ENCODE measurements around the gene KCNF1.

GRCh38 chr2:10905006-10905861 lies 6.5 kb upstream of the KCNF1 start:
- TF ChIP-seq CTCF (IDR thresholded peaks at IDR 0.05) (no peak), POLR2A (IDR thresholded peaks at IDR 0.05) (no peak)
